SK-N-SH (cell line): ENCODE results near the gene ADGRA1. TPM values are rescaled to one million over a fixed set of nuclear protein-coding genes. Genes with fewer than 3 reads are reported as not detected.

Source experiments
- CTCF ChIA-PET: fragments of 300-600, 350-600 bp; formaldehyde crosslinking; extraction: SDS; loops from one replicate; lab custom pipeline; 2021; lab: Yijun Ruan, JAX
- POLR2A ChIA-PET: fragments of 350-600 bp; sonication (Branson Sonifier 250); formaldehyde crosslinking; extraction: SDS; loops from one replicate; lab custom pipeline; 2020; ENCODE audit warnings: antibody characterized with exemption, inconsistent platforms; lab: Yijun Ruan, JAX
- DNase-seq: peaks from one replicate; pipeline ENCODE4 v3.0.0; 2012
- H2AFZ ChIP-seq: fragments of 200-600 bp; sonication (generic); 2 replicates; pipeline ENCODE4 v1.8.1; 2016; ENCODE audit warnings: antibody characterized with exemption, mild to moderate bottlenecking, low read depth
- H3F3A ChIP-seq: fragments of 200-600 bp; sonication (generic); replicated peaks from 2 replicates; pipeline ENCODE3; 2016; ENCODE audit warnings: antibody characterized with exemption, mild to moderate bottlenecking; ENCODE audit not compliant: insufficient read depth
- H3K27ac ChIP-seq, 2 experiments: fragments of 200-500 bp in 1 of 2; fragments of 200-600 bp in 1 of 2; sonication (Bioruptor generic) in 1 of 2; sonication (generic), shearing (Covaris generic) in 1 of 2; 2 replicates each; pipeline versions ENCODE4 v1.5.1 to v1.6.1; 2014 to 2016; ENCODE audit warnings: low read depth in 2 of 2, inconsistent platforms in 1 of 2, low read length in 1 of 2, mild to moderate bottlenecking in 1 of 2, mixed read lengths in 1 of 2
- H3K27me3 ChIP-seq: fragments of 200-600 bp; sonication (generic), shearing (Covaris generic); 2 replicates; pipeline ENCODE4 v1.6.1; 2016; ENCODE audit warnings: mixed run types; ENCODE audit not compliant: insufficient read depth
- H3K36me3 ChIP-seq, 2 experiments: fragments of 200-500 bp in 1 of 2; fragments of 200-600 bp in 1 of 2; sonication (Bioruptor generic) in 1 of 2; sonication (generic) in 1 of 2; replicated peaks in 1 of 2; 2 replicates each; pipeline versions ENCODE3 to v1.5.1; 2014 to 2016; ENCODE audit warnings: low read length in 1 of 2, mild to moderate bottlenecking in 1 of 2; ENCODE audit not compliant: insufficient read depth in 2 of 2, control insufficient read depth in 1 of 2
- H3K4me1 ChIP-seq, 2 experiments: fragments of 200-500 bp in 1 of 2; fragments of 200-600 bp in 1 of 2; sonication (Bioruptor generic) in 1 of 2; sonication (generic), shearing (Covaris generic) in 1 of 2; 2 replicates each; pipeline versions ENCODE4 v1.5.1 to v1.6.1; 2014 to 2016; ENCODE audit warnings: low read depth in 1 of 2, low read length in 1 of 2, mixed run types in 1 of 2; ENCODE audit not compliant: insufficient read depth in 2 of 2, control insufficient read depth in 1 of 2
- H3K4me2 ChIP-seq: fragments of 200-600 bp; sonication (generic), shearing (Covaris generic); 2 replicates; pipeline ENCODE4 v1.6.1; 2017; ENCODE audit warnings: mixed run types
- H3K4me3 ChIP-seq, 2 experiments: fragments of 200-500 bp in 1 of 2; fragments of 200-600 bp in 1 of 2; sonication (Bioruptor generic) in 1 of 2; sonication (generic), shearing (Covaris generic) in 1 of 2; 2 replicates each; pipeline versions ENCODE4 v1.5.1 to v1.8.1; 2014 to 2016; ENCODE audit warnings: low read depth in 2 of 2, inconsistent platforms in 1 of 2, low read length in 1 of 2, mild to moderate bottlenecking in 1 of 2, mixed read lengths in 1 of 2, moderate library complexity in 1 of 2
- H3K79me2 ChIP-seq: fragments of 200-600 bp; sonication (generic); 2 replicates; pipeline ENCODE4 v1.8.1; 2017; ENCODE audit warnings: mild to moderate bottlenecking; ENCODE audit not compliant: insufficient read depth
- H3K9ac ChIP-seq: fragments of 200-600 bp; sonication (generic); 2 replicates; pipeline ENCODE4 v1.6.1; 2017; ENCODE audit warnings: mixed run types
- H3K9me2 ChIP-seq: fragments of 200-600 bp; sonication (generic); 2 replicates; pipeline ENCODE4 v1.6.1; 2017; ENCODE audit warnings: mixed run types
- H3K9me3 ChIP-seq: fragments of 200-600 bp; sonication (generic); 2 replicates; pipeline ENCODE4 v1.6.1; 2017; ENCODE audit warnings: mixed run types, mild to moderate bottlenecking, moderate library complexity
- H4K20me1 ChIP-seq: fragments of 200-600 bp; sonication (generic); 2 replicates; pipeline ENCODE4 v1.6.1; 2017; ENCODE audit warnings: mild to moderate bottlenecking, mixed run types; ENCODE audit not compliant: insufficient read depth
- CHD2 ChIP-seq: fragments of 150-350 bp; IDR thresholded peaks from 2 replicates; pipeline ENCODE4 v1.6.1; 2018; ENCODE audit warnings: low read length; ENCODE audit not compliant: partially characterized antibody
- ELF1 ChIP-seq: IDR thresholded peaks from 2 replicates; pipeline ENCODE4 v1.4.0; 2012
- FOSL2 ChIP-seq: IDR thresholded peaks from 2 replicates; pipeline ENCODE4 v1.4.0; 2012; ENCODE audit warnings: low read depth, mild to moderate bottlenecking, moderate library complexity, borderline replicate concordance
- FOXM1 ChIP-seq: IDR thresholded peaks from 2 replicates; pipeline ENCODE4 v1.4.0; 2012; ENCODE audit warnings: low read depth, mild to moderate bottlenecking
- GATA2 ChIP-seq: sonication (generic); formaldehyde crosslinking; IDR thresholded peaks from 2 replicates; pipeline ENCODE4 v1.5.0; 2020; ENCODE audit warnings: mild to moderate bottlenecking, missing genetic modification reagents
- JUND ChIP-seq: IDR thresholded peaks from 2 replicates; pipeline ENCODE4 v1.4.0; 2012
- MEF2A ChIP-seq: IDR thresholded peaks from 2 replicates; pipeline ENCODE4 v1.4.0; 2012; ENCODE audit warnings: low read depth, borderline replicate concordance
- RAD21 ChIP-seq: IDR thresholded peaks from 2 replicates; pipeline ENCODE4 v1.6.1; 2012; ENCODE audit warnings: mild to moderate bottlenecking, low read length
- RCOR1 ChIP-seq: fragments of 150-350 bp; IDR thresholded peaks from 2 replicates; pipeline ENCODE4 v1.6.1; 2017; ENCODE audit warnings: antibody characterized with exemption, low read length
- RFX5 ChIP-seq: IDR thresholded peaks from 2 replicates; pipeline ENCODE4 v1.6.1; 2012; ENCODE audit warnings: mild to moderate bottlenecking, improper control_type of control experiment, low read length
- RXRA ChIP-seq: IDR thresholded peaks from 2 replicates; pipeline ENCODE4 v1.4.0; 2012; ENCODE audit warnings: low read depth, mild to moderate bottlenecking, borderline replicate concordance
- SMC3 ChIP-seq: IDR thresholded peaks from 2 replicates; pipeline ENCODE4 v1.6.1; 2012; ENCODE audit warnings: low read depth, low read length, improper control_type of control experiment
- TAF1 ChIP-seq: IDR thresholded peaks from 2 replicates; pipeline ENCODE4 v1.6.1; 2012; ENCODE audit warnings: low read depth, mild to moderate bottlenecking, low read length, moderate library complexity, borderline replicate concordance
- TEAD4 ChIP-seq: IDR thresholded peaks from 2 replicates; pipeline ENCODE4 v1.4.0; 2012; ENCODE audit warnings: mild to moderate bottlenecking, borderline replicate concordance; ENCODE audit not compliant: insufficient read depth
- WGBS: methylation state at CpG from one replicate; pipeline ENCODE4 v1.1.6; 2017; ENCODE audit warnings: low lambda C conversion rate; 5-methylcytosine and 5-hydroxymethylcytosine counted together
- polyA plus RNA-seq, 3 experiments: library from polyadenylated mRNA; depleted of rRNA; stranded (reverse); fragments of >200 nt; gene quantifications; 2 replicates each; pipeline ENCODE4 v1.2.3, GENCODE V29; 2012
- TF ChIP-seq, protein P1 (sequence below): IDR thresholded peaks from 2 replicates; pipeline ENCODE4 v1.4.0; 2012; ENCODE audit warnings: low read depth, borderline replicate concordance
- TF ChIP-seq, protein P2 (sequence below): fragments of 150-350 bp; IDR thresholded peaks from 2 replicates; pipeline ENCODE4 v1.6.1; 2016; ENCODE audit warnings: mild to moderate bottlenecking, low read depth, low read length
- TF ChIP-seq, protein P3 (sequence below): IDR thresholded peaks from 2 replicates; pipeline ENCODE4 v1.4.0; 2012; ENCODE audit warnings: low read depth
- TF ChIP-seq, protein P4 (sequence below): IDR thresholded peaks from 2 replicates; pipeline ENCODE4; 2012
- TF ChIP-seq, protein P5 (sequence below): fragments of 150-350 bp; IDR thresholded peaks from 2 replicates; pipeline ENCODE4 v1.6.1; 2017; ENCODE audit warnings: antibody characterized with exemption, low read length, low read depth, borderline replicate concordance

The ADGRA1 gene
- polyA plus RNA-seq, 1 of the 3 experiments (the other 2 are of a cell fraction): not detected

DNA sequence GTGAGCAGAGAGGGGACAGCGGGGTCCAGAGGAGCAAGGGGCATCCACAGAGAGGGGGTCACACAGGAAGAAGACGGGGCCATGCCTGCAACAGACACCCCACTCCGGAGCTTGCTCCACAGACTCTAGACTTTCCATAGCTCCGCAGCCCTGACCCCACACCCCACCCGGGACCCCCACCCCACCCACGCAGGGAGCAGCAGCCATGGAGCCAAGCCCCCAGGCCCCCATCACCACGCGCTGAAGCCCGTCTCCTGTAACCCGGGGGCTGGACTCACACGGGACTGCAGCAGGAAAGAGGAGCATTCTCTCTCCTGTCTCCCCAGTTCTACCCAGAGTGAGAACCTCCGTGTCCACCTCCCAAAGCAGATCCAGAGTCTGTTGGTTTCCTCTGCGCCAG lies 38.8 kb upstream of the ADGRA1 start:
- H3K27me3 ChIP-seq: no peaks in the 10 kb centered on the region
- no peaks in the 10 kb centered on the region for H3K36me3 ChIP-seq
- H3K79me2 ChIP-seq: no peaks in the 10 kb centered on the region
- 57% methylated on average over 10 of the region's 13 CpGs for WGBS
- DNase-seq: no peak
- H3F3A ChIP-seq: no peaks in the 10 kb centered on the region
- no peaks in the 10 kb centered on the region for H3K9me2 ChIP-seq
- H3K4me2 ChIP-seq: no peak overlapping the region
- ChIA-PET CTCF (interaction anchor here (0.6 kb wide), 1 partner anchor 145 kb away, joined by 3 read pairs; no protein-coding TSS in a partner anchor), POLR2A (no interaction called here)
- H3K27ac ChIP-seq: no peak overlapping the region
- no peak overlapping the region for H2AFZ ChIP-seq
- H3K4me1 ChIP-seq: no peaks in the 10 kb centered on the region; a peak in 1 of 4 replicates
- H4K20me1 ChIP-seq: no peaks in the 10 kb centered on the region
- no peak overlapping the region for H3K4me3 ChIP-seq
- no peaks in the 10 kb centered on the region for H3K9me3 ChIP-seq
- no peak overlapping the region for H3K9ac ChIP-seq
- TF ChIP-seq TAF1 (no peak), RFX5 (no peak), RAD21 (no peak), JUND (no peak), RCOR1 (no peak), MEF2A (no peak), GATA2 (CRISPR knock-in tag) (no peak), ELF1 (no peak), SMC3 (no peak), CHD2 (no peak), FOSL2 (no peak), RXRA (no peak), FOXM1 (no peak), TEAD4 (no peak)
- TF ChIP-seq, protein P1, sequence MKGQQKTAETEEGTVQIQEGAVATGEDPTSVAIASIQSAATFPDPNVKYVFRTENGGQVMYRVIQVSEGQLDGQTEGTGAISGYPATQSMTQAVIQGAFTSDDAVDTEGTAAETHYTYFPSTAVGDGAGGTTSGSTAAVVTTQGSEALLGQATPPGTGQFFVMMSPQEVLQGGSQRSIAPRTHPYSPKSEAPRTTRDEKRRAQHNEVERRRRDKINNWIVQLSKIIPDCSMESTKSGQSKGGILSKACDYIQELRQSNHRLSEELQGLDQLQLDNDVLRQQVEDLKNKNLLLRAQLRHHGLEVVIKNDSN: no peak
- TF ChIP-seq, protein P2, sequence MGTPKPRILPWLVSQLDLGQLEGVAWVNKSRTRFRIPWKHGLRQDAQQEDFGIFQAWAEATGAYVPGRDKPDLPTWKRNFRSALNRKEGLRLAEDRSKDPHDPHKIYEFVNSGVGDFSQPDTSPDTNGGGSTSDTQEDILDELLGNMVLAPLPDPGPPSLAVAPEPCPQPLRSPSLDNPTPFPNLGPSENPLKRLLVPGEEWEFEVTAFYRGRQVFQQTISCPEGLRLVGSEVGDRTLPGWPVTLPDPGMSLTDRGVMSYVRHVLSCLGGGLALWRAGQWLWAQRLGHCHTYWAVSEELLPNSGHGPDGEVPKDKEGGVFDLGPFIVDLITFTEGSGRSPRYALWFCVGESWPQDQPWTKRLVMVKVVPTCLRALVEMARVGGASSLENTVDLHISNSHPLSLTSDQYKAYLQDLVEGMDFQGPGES: no peak
- TF ChIP-seq, protein P3, sequence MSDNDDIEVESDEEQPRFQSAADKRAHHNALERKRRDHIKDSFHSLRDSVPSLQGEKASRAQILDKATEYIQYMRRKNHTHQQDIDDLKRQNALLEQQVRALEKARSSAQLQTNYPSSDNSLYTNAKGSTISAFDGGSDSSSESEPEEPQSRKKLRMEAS: no peak
- TF ChIP-seq, protein P4, sequence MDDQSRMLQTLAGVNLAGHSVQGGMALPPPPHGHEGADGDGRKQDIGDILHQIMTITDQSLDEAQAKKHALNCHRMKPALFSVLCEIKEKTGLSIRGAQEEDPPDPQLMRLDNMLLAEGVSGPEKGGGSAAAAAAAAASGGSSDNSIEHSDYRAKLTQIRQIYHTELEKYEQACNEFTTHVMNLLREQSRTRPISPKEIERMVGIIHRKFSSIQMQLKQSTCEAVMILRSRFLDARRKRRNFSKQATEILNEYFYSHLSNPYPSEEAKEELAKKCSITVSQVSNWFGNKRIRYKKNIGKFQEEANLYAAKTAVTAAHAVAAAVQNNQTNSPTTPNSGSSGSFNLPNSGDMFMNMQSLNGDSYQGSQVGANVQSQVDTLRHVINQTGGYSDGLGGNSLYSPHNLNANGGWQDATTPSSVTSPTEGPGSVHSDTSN: no peak

DNA sequence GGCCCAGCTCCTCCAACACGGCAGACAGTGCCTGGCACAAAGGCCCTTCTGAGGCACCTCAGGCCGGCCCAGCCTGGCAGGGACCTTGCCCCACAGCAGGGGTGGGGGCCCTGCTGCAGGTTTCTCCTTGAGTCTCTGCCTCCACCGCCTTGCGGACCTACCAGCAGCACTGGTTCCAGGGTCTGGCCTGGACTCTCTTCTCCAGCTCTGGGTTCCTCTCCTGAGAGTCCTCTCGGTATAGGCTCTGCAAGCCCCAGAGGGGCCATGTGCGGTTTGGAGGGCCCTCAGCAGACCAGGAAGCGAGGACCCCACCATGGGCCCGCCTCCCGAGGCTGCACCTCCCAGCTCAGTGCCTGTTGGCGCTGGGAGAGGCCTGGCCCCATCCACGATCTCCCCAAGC lies 38.1 kb upstream of the ADGRA1 start:
- H3K9me3 ChIP-seq: no peaks in the 10 kb centered on the region
- H3K9me2 ChIP-seq: no peaks in the 10 kb centered on the region
- TF ChIP-seq, protein P5, sequence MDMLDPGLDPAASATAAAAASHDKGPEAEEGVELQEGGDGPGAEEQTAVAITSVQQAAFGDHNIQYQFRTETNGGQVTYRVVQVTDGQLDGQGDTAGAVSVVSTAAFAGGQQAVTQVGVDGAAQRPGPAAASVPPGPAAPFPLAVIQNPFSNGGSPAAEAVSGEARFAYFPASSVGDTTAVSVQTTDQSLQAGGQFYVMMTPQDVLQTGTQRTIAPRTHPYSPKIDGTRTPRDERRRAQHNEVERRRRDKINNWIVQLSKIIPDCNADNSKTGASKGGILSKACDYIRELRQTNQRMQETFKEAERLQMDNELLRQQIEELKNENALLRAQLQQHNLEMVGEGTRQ: no peak
- H2AFZ ChIP-seq: no peak overlapping the region
- no peaks in the 10 kb centered on the region for H4K20me1 ChIP-seq
- ChIA-PET CTCF (interaction anchor here (0.6 to 0.8 kb wide), 2 partner anchors 11 to 144 kb away, joined by 3 read pairs; no protein-coding TSS in a partner anchor), POLR2A (no interaction called here)
- WGBS: 100% methylated on average over 2 of the region's 11 CpGs
- DNase-seq: no peak
- no peaks in the 10 kb centered on the region for H3K27me3 ChIP-seq
- H3K9ac ChIP-seq: no peak overlapping the region
- no peak overlapping the region for H3K4me2 ChIP-seq
- no peaks in the 10 kb centered on the region; a peak in 1 of 4 replicates for H3K4me1 ChIP-seq
- no peaks in the 10 kb centered on the region for H3K36me3 ChIP-seq
- no peak overlapping the region for H3K27ac ChIP-seq
- no peaks in the 10 kb centered on the region for H3K79me2 ChIP-seq
- no peaks in the 10 kb centered on the region for H3F3A ChIP-seq
- H3K4me3 ChIP-seq: no peak overlapping the region
